ENCODE measurements around the gene CSRNP3.

Gene CSRNP3

DNA sequence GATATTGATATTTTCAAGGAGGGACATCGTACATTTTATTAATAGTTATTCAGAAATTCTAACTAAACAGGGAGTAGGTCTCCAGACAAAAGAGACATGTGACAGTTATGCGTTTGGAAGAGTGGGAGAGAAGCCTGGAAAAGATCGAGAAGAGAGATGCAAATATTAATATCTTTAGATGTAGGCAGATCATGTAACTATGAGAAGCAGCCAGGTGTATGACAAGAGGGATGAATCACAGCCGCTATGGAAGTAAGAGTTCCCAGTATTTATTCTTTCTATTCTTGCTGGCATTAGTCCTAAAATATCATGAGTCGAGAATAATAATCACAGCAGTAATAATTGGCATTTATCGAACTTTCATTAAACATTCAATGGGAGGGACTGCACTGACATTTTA lies 140.2 kb downstream of the CSRNP3 start:
- Histone ChIP-seq H2BK5ac (ENCODE audit: low read depth, low read length, poor library complexity) (no peak overlapping the region), H3K9ac (ENCODE audit: low read length) (no peak overlapping the region), H4K8ac (ENCODE audit: low read depth, low read length) (no peak overlapping the region), H3K18ac (ENCODE audit: low read length) (no peak overlapping the region), H3K79me1 (ENCODE audit: low read length) (no peaks in the 10 kb centered on the region), H3K9me3 (ENCODE audit: insufficient read depth, low read depth, low read length) (no peaks in the 10 kb centered on the region), H3K36me3 (ENCODE audit: control insufficient read depth in 1 of 2, insufficient read depth in 2 of 2, low read length in 2 of 2) (no peaks in the 10 kb centered on the region), H3K4me3 (ENCODE audit: low read depth, low read length) (no peak overlapping the region), H3K27ac (ENCODE audit: low read depth, low read length) (no peak overlapping the region), H4K91ac (ENCODE audit: low read depth, low read length) (no peak overlapping the region), H2AK5ac (ENCODE audit: low read length) (no peak overlapping the region), H3K27me3 (ENCODE audit: insufficient read depth, low read length) (no peaks in the 10 kb centered on the region), H2BK120ac (ENCODE audit: insufficient read depth, low read length, poor library complexity) (no peak overlapping the region), H4K12ac (ENCODE audit: low read depth, low read length) (no peak overlapping the region), H3K14ac (ENCODE audit: low read length) (no peak overlapping the region), H3K4me2 (ENCODE audit: low read length) (no peak overlapping the region), H3K79me2 (ENCODE audit: control insufficient read depth, insufficient read depth, low read length, poor library complexity) (no peaks in the 10 kb centered on the region), H3K23ac (ENCODE audit: low read length) (no peak overlapping the region), H3K4me1 (ENCODE audit: control insufficient read depth in 1 of 2, insufficient read depth in 2 of 2, low read length in 2 of 2) (no peaks in the 10 kb centered on the region), H2BK12ac (ENCODE audit: low read length) (no peak overlapping the region), H2AFZ (ENCODE audit: insufficient read depth, low read length, poor library complexity) (no peak overlapping the region), H3K4ac (ENCODE audit: low read depth, low read length) (no peak overlapping the region)
- no peak for DNase-seq
- WGBS (ENCODE audit: extremely low coverage, insufficient coverage, insufficient read length), result no CpG with 5 or more reads among the region's 6 CpGs

DNA sequence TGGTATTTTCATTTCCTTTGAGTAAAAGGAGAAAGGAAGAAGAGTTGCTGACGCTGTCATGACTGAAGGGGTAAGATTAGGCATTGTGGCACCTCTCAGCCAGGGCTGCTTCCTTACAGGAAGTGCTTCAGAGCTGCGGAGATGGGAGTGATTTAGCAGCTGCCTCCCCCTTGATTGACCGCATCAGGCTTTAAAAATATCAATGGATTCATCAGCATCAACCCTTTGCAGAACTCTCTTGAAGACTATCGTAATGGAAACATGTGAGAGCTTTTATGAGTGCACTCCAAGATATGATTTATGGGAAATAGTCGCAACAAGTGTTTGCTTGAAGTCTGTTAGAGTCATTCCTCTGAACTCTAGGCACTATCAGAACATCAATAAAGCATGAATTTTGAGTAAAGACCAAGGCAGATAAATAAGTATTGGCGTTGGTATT lies 141.1 kb downstream of the CSRNP3 start:
- Histone ChIP-seq H3K23ac (ENCODE audit: low read length) (no peak overlapping the region), H3K14ac (ENCODE audit: low read length) (no peak overlapping the region), H3K79me1 (ENCODE audit: low read length) (no peaks in the 10 kb centered on the region), H4K12ac (ENCODE audit: low read depth, low read length) (no peak overlapping the region), H2BK5ac (ENCODE audit: low read depth, low read length, poor library complexity) (no peak overlapping the region), H2AFZ (ENCODE audit: insufficient read depth, low read length, poor library complexity) (no peak overlapping the region), H4K8ac (ENCODE audit: low read depth, low read length) (no peak overlapping the region), H3K4me1 (ENCODE audit: control insufficient read depth in 1 of 2, insufficient read depth in 2 of 2, low read length in 2 of 2) (no peaks in the 10 kb centered on the region), H3K9me3 (ENCODE audit: insufficient read depth, low read depth, low read length) (no peaks in the 10 kb centered on the region), H4K91ac (ENCODE audit: low read depth, low read length) (no peak overlapping the region), H3K4me3 (ENCODE audit: low read depth, low read length) (no peak overlapping the region), H3K27me3 (ENCODE audit: insufficient read depth, low read length) (no peaks in the 10 kb centered on the region), H3K9ac (ENCODE audit: low read length) (no peak overlapping the region), H3K36me3 (ENCODE audit: control insufficient read depth in 1 of 2, insufficient read depth in 2 of 2, low read length in 2 of 2) (no peaks in the 10 kb centered on the region), H3K4me2 (ENCODE audit: low read length) (no peak overlapping the region), H2BK12ac (ENCODE audit: low read length) (no peak overlapping the region), H2AK5ac (ENCODE audit: low read length) (no peak overlapping the region), H3K27ac (ENCODE audit: low read depth, low read length) (no peak overlapping the region), H3K79me2 (ENCODE audit: control insufficient read depth, insufficient read depth, low read length, poor library complexity) (no peaks in the 10 kb centered on the region), H3K4ac (ENCODE audit: low read depth, low read length) (no peak overlapping the region), H2BK120ac (ENCODE audit: insufficient read depth, low read length, poor library complexity) (no peak overlapping the region), H3K18ac (ENCODE audit: low read length) (no peak overlapping the region)
- no CpG with 5 or more reads among the region's 6 CpGs for WGBS (ENCODE audit: extremely low coverage, insufficient coverage, insufficient read length)
- no peak for DNase-seq

DNA sequence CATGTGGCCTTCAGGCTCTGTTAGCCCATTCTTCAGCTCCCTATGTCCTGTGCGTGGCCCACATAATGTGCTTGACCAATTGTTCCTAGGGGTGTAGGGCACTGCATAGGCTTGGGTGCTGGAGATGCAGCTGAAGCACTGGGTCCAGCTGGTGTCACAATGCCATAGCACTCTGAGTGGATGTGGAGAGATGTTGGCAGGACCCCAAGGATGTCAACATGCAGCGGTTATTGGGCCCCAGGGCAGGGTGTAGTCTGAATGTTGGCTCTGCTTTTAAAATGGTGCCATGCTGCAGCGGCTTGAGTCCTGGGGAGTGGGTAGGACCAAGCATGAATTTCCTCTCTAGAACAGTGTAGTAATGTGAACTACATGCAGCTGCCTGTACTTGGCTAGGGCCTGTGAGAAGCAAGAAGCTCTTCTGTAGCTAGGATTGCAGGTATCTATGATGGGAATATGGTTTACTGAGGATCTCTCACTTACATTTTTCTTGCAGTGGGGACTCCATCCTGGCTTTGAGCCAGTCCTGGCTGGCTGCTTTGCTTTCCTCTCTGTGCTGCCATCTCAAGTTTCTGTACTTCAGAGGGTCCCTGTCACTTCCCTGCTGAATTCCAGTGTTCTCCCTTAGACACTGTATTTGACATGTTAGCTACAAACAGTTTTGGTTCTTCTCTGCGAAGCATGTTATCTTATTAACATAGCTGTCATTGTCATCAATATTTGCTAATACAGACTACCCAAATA lies 148.4 kb downstream of the CSRNP3 start:
- Histone ChIP-seq H3K4ac (ENCODE audit: low read depth, low read length) (no peak overlapping the region), H3K4me1 (ENCODE audit: control insufficient read depth in 1 of 2, insufficient read depth in 2 of 2, low read length in 2 of 2) (no peaks in the 10 kb centered on the region), H2AFZ (ENCODE audit: insufficient read depth, low read length, poor library complexity) (no peak overlapping the region), H3K4me2 (ENCODE audit: low read length) (no peak overlapping the region), H3K27me3 (ENCODE audit: insufficient read depth, low read length) (no peaks in the 10 kb centered on the region), H3K9me3 (ENCODE audit: insufficient read depth, low read depth, low read length) (no peaks in the 10 kb centered on the region), H3K79me1 (ENCODE audit: low read length) (no peaks in the 10 kb centered on the region), H3K36me3 (ENCODE audit: control insufficient read depth in 1 of 2, insufficient read depth in 2 of 2, low read length in 2 of 2) (no peaks in the 10 kb centered on the region), H2BK5ac (ENCODE audit: low read depth, low read length, poor library complexity) (no peak overlapping the region), H2BK120ac (ENCODE audit: insufficient read depth, low read length, poor library complexity) (no peak overlapping the region), H3K14ac (ENCODE audit: low read length) (no peak overlapping the region), H4K12ac (ENCODE audit: low read depth, low read length) (no peak overlapping the region), H3K4me3 (ENCODE audit: low read depth, low read length) (no peak overlapping the region), H3K9ac (ENCODE audit: low read length) (no peak overlapping the region), H3K79me2 (ENCODE audit: control insufficient read depth, insufficient read depth, low read length, poor library complexity) (no peaks in the 10 kb centered on the region), H3K23ac (ENCODE audit: low read length) (no peak overlapping the region), H3K27ac (ENCODE audit: low read depth, low read length) (no peak overlapping the region), H3K18ac (ENCODE audit: low read length) (no peak overlapping the region), H2AK5ac (ENCODE audit: low read length) (no peak overlapping the region), H4K8ac (ENCODE audit: low read depth, low read length) (no peak overlapping the region), H4K91ac (ENCODE audit: low read depth, low read length) (no peak overlapping the region), H2BK12ac (ENCODE audit: low read length) (no peak overlapping the region)
- DNase-seq, result no peak
- no CpG with 5 or more reads among the region's 4 CpGs for WGBS (ENCODE audit: extremely low coverage, insufficient coverage, insufficient read length)

DNA sequence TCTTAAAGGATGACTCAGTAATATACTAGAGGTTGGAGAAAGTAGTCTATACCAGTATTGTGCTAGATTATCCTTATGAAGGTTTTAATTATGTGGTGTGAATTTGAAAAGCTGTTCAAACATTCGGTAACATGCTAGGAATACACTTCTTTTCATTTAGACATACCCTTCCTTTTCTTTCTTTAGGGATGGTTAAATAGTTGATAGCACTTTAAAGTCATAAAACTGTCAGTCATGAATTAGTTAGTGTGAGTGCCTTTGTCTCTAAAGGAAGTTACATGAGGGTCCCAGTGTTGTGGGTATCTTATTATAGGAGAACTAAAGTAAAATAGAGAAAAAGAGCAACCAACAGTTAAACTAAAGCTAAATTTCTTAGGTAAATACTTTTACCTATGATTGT lies 149.3 kb downstream of the CSRNP3 start:
- Histone ChIP-seq H3K14ac (ENCODE audit: low read length) (no peak overlapping the region), H3K36me3 (ENCODE audit: control insufficient read depth in 1 of 2, insufficient read depth in 2 of 2, low read length in 2 of 2) (no peaks in the 10 kb centered on the region), H3K9me3 (ENCODE audit: insufficient read depth, low read depth, low read length) (no peaks in the 10 kb centered on the region), H3K79me1 (ENCODE audit: low read length) (no peaks in the 10 kb centered on the region), H4K8ac (ENCODE audit: low read depth, low read length) (no peak overlapping the region), H3K9ac (ENCODE audit: low read length) (no peak overlapping the region), H2BK120ac (ENCODE audit: insufficient read depth, low read length, poor library complexity) (no peak overlapping the region), H2AFZ (ENCODE audit: insufficient read depth, low read length, poor library complexity) (no peak overlapping the region), H3K79me2 (ENCODE audit: control insufficient read depth, insufficient read depth, low read length, poor library complexity) (no peaks in the 10 kb centered on the region), H3K4me1 (ENCODE audit: control insufficient read depth in 1 of 2, insufficient read depth in 2 of 2, low read length in 2 of 2) (no peaks in the 10 kb centered on the region), H3K4me2 (ENCODE audit: low read length) (no peak overlapping the region), H3K23ac (ENCODE audit: low read length) (no peak overlapping the region), H3K27ac (ENCODE audit: low read depth, low read length) (no peak overlapping the region), H3K27me3 (ENCODE audit: insufficient read depth, low read length) (no peaks in the 10 kb centered on the region), H3K4ac (ENCODE audit: low read depth, low read length) (no peak overlapping the region), H4K91ac (ENCODE audit: low read depth, low read length) (no peak overlapping the region), H3K18ac (ENCODE audit: low read length) (no peak overlapping the region), H4K12ac (ENCODE audit: low read depth, low read length) (no peak overlapping the region), H3K4me3 (ENCODE audit: low read depth, low read length) (no peak overlapping the region), H2BK5ac (ENCODE audit: low read depth, low read length, poor library complexity) (no peak overlapping the region), H2BK12ac (ENCODE audit: low read length) (no peak overlapping the region), H2AK5ac (ENCODE audit: low read length) (no peak overlapping the region)
- no CpG with 5 or more reads among the region's 1 CpG for WGBS (ENCODE audit: extremely low coverage, insufficient coverage, insufficient read length)
- DNase-seq, result no peak
